K562 (cell line): ENCODE data around the gene KRTAP10-11. TPM values are rescaled to one million over a fixed set of nuclear protein-coding genes. Genes with fewer than 3 reads are reported as not detected.

Experiments used
- ATAC-seq: fragments of 200-7000 bp; cut with Tn5 transposase; 3 replicates; pipeline ENCODE4 v1.9.1; 2020; ENCODE audit warnings: moderate library complexity
- BruUV-seq: library from RNA; stranded (reverse); fragments of 400-500 nt; replicated peaks from 2 replicates; lab custom pipeline; 2021; lab: Mats Ljungman, UMichigan
- CTCF ChIA-PET: fragments of 300-600 bp; formaldehyde crosslinking; extraction: SDS; loops from one replicate; lab custom pipeline; 2021; ENCODE audit warnings: low intra/inter-chr PET ratio; lab: Yijun Ruan, JAX
- POLR2A ChIA-PET: fragments of 300-600, 350-650 bp; sonication (Branson Sonifier 250); formaldehyde crosslinking; extraction: SDS; loops from one replicate; lab custom pipeline; 2021; ENCODE audit warnings: antibody characterized with exemption, inconsistent platforms; lab: Yijun Ruan, JAX
- DNase-seq, 4 experiments: peaks; one replicate each; pipeline versions ENCODE4 v3.0.0 to v3.0.0-alpha.2; 2011 to 2018; ENCODE audit warnings: low spot score in 3 of 4, mixed read lengths in 3 of 4; ENCODE audit errors: extremely low read depth in 1 of 4
- FAIRE-seq: peaks from 2 replicates; lab custom pipeline; 2011; peaks lifted over from hg19 to GRCh38; lab: Jason Lieb, UNC
- H2AFZ ChIP-seq: 2 replicates; pipeline ENCODE4 v1.6.0; 2011; ENCODE audit warnings: low read depth, low read length, control low read depth, inconsistent platforms
- H3K27ac ChIP-seq: fragments of 200-600 bp; 3 replicates; pipeline ENCODE4 v1.8.0; 2011; ENCODE audit warnings: low read depth, mild to moderate bottlenecking, control low read depth, inconsistent platforms, low read length, moderate library complexity, mixed read lengths; ENCODE audit errors: extremely low read depth
- H3K27me3 ChIP-seq, 2 experiments: fragments of 300-600 bp in 1 of 2; 2 replicates in 1 of 2; 3 replicates in 1 of 2; pipeline versions ENCODE4 v1.6.0 to v1.8.0; 2011; ENCODE audit warnings: inconsistent platforms in 2 of 2, low read length in 2 of 2, mild to moderate bottlenecking in 1 of 2, mixed read lengths in 1 of 2, moderate library complexity in 1 of 2; ENCODE audit not compliant: control insufficient read depth in 2 of 2, insufficient read depth in 2 of 2
- H3K36me3 ChIP-seq: fragments of 300-600 bp; 3 replicates; pipeline ENCODE4 v1.8.0; 2011; ENCODE audit warnings: mild to moderate bottlenecking, low read length, inconsistent platforms; ENCODE audit not compliant: control insufficient read depth, insufficient read depth
- H3K4me1 ChIP-seq, 2 experiments: fragments of 200-600 bp in 1 of 2; replicated peaks in 1 of 2; 2 replicates in 1 of 2; 3 replicates in 1 of 2; pipeline versions ENCODE4 v1.5.1 to v1.8.0; 2011; ENCODE audit warnings: inconsistent platforms in 2 of 2, low read length in 2 of 2, mild to moderate bottlenecking in 1 of 2, mixed read lengths in 1 of 2, moderate library complexity in 1 of 2; ENCODE audit not compliant: control insufficient read depth in 2 of 2, insufficient read depth in 2 of 2
- H3K4me2 ChIP-seq: 2 replicates; pipeline ENCODE4 v1.6.1; 2011; ENCODE audit warnings: low read length, control low read depth, inconsistent platforms, mixed read lengths; ENCODE audit not compliant: insufficient read depth
- H3K4me3 ChIP-seq: fragments of 200-600 bp; sonication (generic), shearing (Covaris generic); 2 replicates; pipeline ENCODE4 v1.5.1; 2016; ENCODE audit warnings: control low read depth, inconsistent platforms
- H3K79me2 ChIP-seq: fragments of 200-600 bp; 3 replicates; pipeline ENCODE4 v1.8.0; 2011; ENCODE audit warnings: low read length, inconsistent platforms; ENCODE audit not compliant: control insufficient read depth, insufficient read depth
- H3K9ac ChIP-seq, 2 experiments: 2 replicates each; pipeline versions ENCODE4 v1.6.0 to v1.6.1; 2011; ENCODE audit warnings: low read depth in 2 of 2, low read length in 2 of 2, control low read depth in 1 of 2, inconsistent platforms in 1 of 2, mild to moderate bottlenecking in 1 of 2, mixed read lengths in 1 of 2; ENCODE audit not compliant: insufficient read depth in 1 of 2
- H3K9me1 ChIP-seq: one replicate; pipeline ENCODE4 v1.6.0; 2011; ENCODE audit warnings: inconsistent platforms, mild to moderate bottlenecking, low read length, moderate library complexity; ENCODE audit not compliant: control insufficient read depth, insufficient read depth
- H3K9me3 ChIP-seq: replicated peaks from 2 replicates; pipeline ENCODE4 v1.5.1; 2011; ENCODE audit warnings: low read depth, low read length, inconsistent platforms; ENCODE audit not compliant: control insufficient read depth, insufficient read depth
- H4K20me1 ChIP-seq: replicated peaks from 2 replicates; pipeline ENCODE4 v1.6.1; 2011; ENCODE audit warnings: low read length, inconsistent platforms, mixed read lengths; ENCODE audit not compliant: control insufficient read depth, insufficient read depth
- CHD2 ChIP-seq: IDR thresholded peaks from 2 replicates; pipeline ENCODE4 v1.6.1; 2011; ENCODE audit warnings: low read depth, low read length
- DACH1 ChIP-seq: fragments of 450-650 bp; IDR thresholded peaks from 2 replicates; pipeline ENCODE4 v1.6.1; 2018; ENCODE audit not compliant: partially characterized antibody
- FOXA3 ChIP-seq, 2 experiments: fragments of 450-650 bp in 1 of 2; sonication (generic) in 1 of 2; formaldehyde crosslinking; IDR thresholded peaks in 1 of 2; conservative IDR thresholded peaks in 1 of 2; 2 replicates each; pipeline versions ENCODE4 v1.4.0 to v1.8.0; 2020 to 2022; ENCODE audit warnings: mild to moderate bottlenecking in 2 of 2, missing genetic modification reagents in 1 of 2
- HDAC6 ChIP-seq: IDR thresholded peaks from 2 replicates; pipeline ENCODE4 v1.6.1; 2012; ENCODE audit warnings: low read depth, mild to moderate bottlenecking, control low read depth, inconsistent platforms, low read length, moderate library complexity
- NUFIP1 ChIP-seq: fragments of 450-650 bp; IDR thresholded peaks from 2 replicates; pipeline ENCODE4 v1.6.1; 2018; ENCODE audit not compliant: partially characterized antibody
- PYGO2 ChIP-seq: fragments of 450-650 bp; IDR thresholded peaks from 2 replicates; pipeline ENCODE4 v1.6.1; 2016; ENCODE audit warnings: mild to moderate bottlenecking, missing genetic modification characterization, moderate library complexity, missing compliant biosample characterization
- SMAD4 ChIP-seq: fragments of 250-450 bp; sonication (Bioruptor Pico); conservative IDR thresholded peaks from 2 replicates; pipeline ENCODE4 v1.8.0; 2021; ENCODE audit warnings: inconsistent platforms, mild to moderate bottlenecking, moderate library complexity
- TEAD2 ChIP-seq: fragments of 450-650 bp; IDR thresholded peaks from 2 replicates; pipeline ENCODE4 v1.6.1; 2016; ENCODE audit warnings: missing genetic modification characterization, control low read depth, missing compliant biosample characterization
- WGBS: fragments of 100-300 bp; shearing (Covaris generic); methylation state at CpG from one replicate; pipeline ENCODE4 v1.1.6; 2016; ENCODE audit warnings: low coverage, mixed read lengths; ENCODE audit not compliant: insufficient coverage; ENCODE audit errors: missing lambda C conversion rate; 5-methylcytosine and 5-hydroxymethylcytosine counted together
- in situ Hi-C: fragments of 300-500 bp; cut with MboI; formaldehyde crosslinking; loops from 4 replicates; pipeline ENCODE4 v1.15.0; 2018; ENCODE audit warnings: inconsistent platforms, mixed read lengths
- intact Hi-C: fragments of 100-400 bp; cut with micrococcal nuclease; formaldehyde crosslinking; loops from 2 replicates; pipeline ENCODE4 v1.14.2; 2022
- polyA plus RNA-seq, 8 experiments: library from polyadenylated mRNA; depleted of rRNA in 4 of 8; stranded (reverse) in 5 of 8; unstranded in 3 of 8; fragments of >200 nt; fragmentation: Nextera tagmentation in 2 of 8; fragmentation: Illumina TruSeq in 1 of 8; extraction: Ambion mirVana in 2 of 8; extraction: Trizol in 1 of 8; gene quantifications; 2 replicates each; pipeline versions ENCODE4 v1.2.1 to v1.2.3, GENCODE V29; 2011 to 2014; ENCODE audit warnings: inconsistent platforms in 1 of 8, missing spikeins in 1 of 8
- total RNA-seq, 7 experiments: library from RNA; depleted of rRNA in 6 of 7; stranded (reverse); fragments of >200 nt in 6 of 7; fragmentation: Illumina TruSeq in 2 of 7; extraction: Trizol in 2 of 7; gene quantifications; 2 replicates each; pipeline versions ENCODE4 v1.2.1 to v1.2.3, GENCODE V29; 2011 to 2021; ENCODE audit warnings: low replicate concordance in 1 of 7
- TF ChIP-seq, protein P1 (sequence below): fragments of 450-650 bp; IDR thresholded peaks from 2 replicates; pipeline ENCODE4 v1.6.1; 2016; ENCODE audit warnings: antibody characterized with exemption
- TF ChIP-seq, protein P2 (sequence below): fragments of 450-650 bp; conservative IDR thresholded peaks from 2 replicates; pipeline ENCODE4 v1.6.1; 2016; ENCODE audit warnings: missing genetic modification characterization, low read depth, mild to moderate bottlenecking, control low read depth, missing compliant biosample characterization

KRTAP10-11 gene
- total and polyA plus RNA-seq, 9 of the 15 experiments (the other 6 are each of a cell fraction or from before 2014, with no cell fraction given), result not detected

DNA sequence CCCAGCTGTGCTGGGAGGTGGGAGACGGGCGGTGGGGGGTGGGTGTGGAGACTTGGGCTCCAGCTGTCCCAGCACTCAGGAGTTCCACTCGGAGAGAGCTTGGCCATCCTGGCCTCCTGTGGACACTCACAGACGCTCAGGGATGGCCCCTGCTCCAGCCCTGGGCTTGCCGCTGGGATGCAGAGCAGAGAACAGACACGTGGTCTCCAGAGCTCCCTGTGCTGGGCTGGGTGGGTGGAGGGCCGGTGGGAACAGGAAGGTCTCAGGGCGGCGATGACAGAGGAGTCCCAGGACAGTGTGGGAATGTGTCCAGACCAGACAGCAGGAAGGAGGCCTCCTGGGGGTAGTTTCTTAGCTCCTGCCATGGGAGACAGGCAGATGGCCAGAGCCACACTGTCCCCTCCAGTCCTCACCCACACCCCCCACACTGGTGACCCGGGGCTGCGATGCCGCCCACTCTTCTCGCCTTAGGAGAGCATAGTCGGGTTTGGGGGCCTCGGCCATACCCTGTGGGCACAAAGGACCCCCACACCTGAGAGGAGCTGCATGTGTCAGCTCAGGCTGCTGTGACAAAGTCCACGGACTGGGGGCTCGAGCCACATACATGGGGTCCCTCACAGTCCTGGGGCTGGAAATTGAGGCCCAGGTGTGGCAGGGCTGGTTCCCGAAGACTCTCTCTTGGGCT lies 17.4 kb upstream of the KRTAP10-11 start:
- Histone ChIP-seq H3K9me3 (peaks cover 5% of the 10 kb centered on the region; the same call in 1 of the 2 replicates), H2AFZ (no peak overlapping the region), H3K4me3 (no peak overlapping the region), H3K4me2 (no peak overlapping the region), H3K27me3 (peaks cover 0 to 6% of the 10 kb centered on the region in 2 experiments; a peak in 1 of 5 replicates), H3K27ac (no peak overlapping the region), H3K79me2 (no peaks in the 10 kb centered on the region), H3K36me3 (no peaks in the 10 kb centered on the region), H3K9ac (no peak overlapping the region), H4K20me1 (no peaks in the 10 kb centered on the region), H3K9me1 (no peaks in the 10 kb centered on the region), H3K4me1 (no peaks in the 10 kb centered on the region)
- DNase-seq (no peak), ATAC-seq (no peak), FAIRE-seq (no peak)
- 0% methylated on average over 18 of the region's 18 CpGs for WGBS
- POLR2A ChIA-PET, result interaction anchor here (0.6 to 0.7 kb wide), 2 partner anchors 401 to 543 kb away, joined by 3 to 4 read pairs; no protein-coding TSS in a partner anchor
- intact Hi-C loops, result no loop called here
- BruUV-seq, result no TSS peak
- CTCF ChIA-PET, result no interaction called here
- in situ Hi-C loops, result no loop called here
- no peak for TF ChIP-seq DACH1
- TF ChIP-seq, protein P1, sequence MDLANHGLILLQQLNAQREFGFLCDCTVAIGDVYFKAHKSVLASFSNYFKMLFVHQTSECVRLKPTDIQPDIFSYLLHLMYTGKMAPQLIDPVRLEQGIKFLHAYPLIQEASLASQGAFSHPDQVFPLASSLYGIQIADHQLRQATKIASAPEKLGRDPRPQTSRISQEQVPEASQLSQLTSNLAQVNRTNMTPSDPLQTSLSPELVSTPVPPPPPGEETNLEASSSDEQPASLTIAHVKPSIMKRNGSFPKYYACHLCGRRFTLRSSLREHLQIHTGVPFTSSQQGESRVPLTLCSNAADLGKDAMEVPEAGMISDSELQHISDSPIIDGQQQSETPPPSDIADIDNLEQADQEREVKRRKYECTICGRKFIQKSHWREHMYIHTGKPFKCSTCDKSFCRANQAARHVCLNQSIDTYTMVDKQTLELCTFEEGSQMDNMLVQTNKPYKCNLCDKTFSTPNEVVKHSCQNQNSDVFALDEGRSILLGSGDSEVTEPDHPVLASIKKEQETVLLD, result no peak
- TF ChIP-seq TEAD2, result no peak
- no peak for TF ChIP-seq NUFIP1
- no peak for TF ChIP-seq HDAC6
- TF ChIP-seq CHD2, result no peak
- no peak for TF ChIP-seq SMAD4
- TF ChIP-seq, protein P2, sequence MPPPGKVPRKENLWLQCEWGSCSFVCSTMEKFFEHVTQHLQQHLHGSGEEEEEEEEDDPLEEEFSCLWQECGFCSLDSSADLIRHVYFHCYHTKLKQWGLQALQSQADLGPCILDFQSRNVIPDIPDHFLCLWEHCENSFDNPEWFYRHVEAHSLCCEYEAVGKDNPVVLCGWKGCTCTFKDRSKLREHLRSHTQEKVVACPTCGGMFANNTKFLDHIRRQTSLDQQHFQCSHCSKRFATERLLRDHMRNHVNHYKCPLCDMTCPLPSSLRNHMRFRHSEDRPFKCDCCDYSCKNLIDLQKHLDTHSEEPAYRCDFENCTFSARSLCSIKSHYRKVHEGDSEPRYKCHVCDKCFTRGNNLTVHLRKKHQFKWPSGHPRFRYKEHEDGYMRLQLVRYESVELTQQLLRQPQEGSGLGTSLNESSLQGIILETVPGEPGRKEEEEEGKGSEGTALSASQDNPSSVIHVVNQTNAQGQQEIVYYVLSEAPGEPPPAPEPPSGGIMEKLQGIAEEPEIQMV, result no peak
- TF ChIP-seq FOXA3 (CRISPR knock-in tag; conservative IDR thresholded peaks at IDR 0.05 in 1 of 2, IDR thresholded peaks at IDR 0.05 in 1 of 2), result no peak
- TF ChIP-seq PYGO2 (tag), result no peak
